GM10266 (cell line): ENCODE measurements around the gene BCR.

Source experiments
- DNase-seq: peaks from one replicate; pipeline ENCODE4 v3.0.0; 2012; ENCODE audit errors: extremely low spot score
- TF ChIP-seq, protein P1 (sequence below): IDR thresholded peaks from 2 replicates; pipeline ENCODE4 v1.5.1; 2012; ENCODE audit warnings: mild to moderate bottlenecking, low read depth; ENCODE audit not compliant: control insufficient read depth, insufficient read depth; ENCODE audit errors: missing control alignments

BCR gene

DNA sequence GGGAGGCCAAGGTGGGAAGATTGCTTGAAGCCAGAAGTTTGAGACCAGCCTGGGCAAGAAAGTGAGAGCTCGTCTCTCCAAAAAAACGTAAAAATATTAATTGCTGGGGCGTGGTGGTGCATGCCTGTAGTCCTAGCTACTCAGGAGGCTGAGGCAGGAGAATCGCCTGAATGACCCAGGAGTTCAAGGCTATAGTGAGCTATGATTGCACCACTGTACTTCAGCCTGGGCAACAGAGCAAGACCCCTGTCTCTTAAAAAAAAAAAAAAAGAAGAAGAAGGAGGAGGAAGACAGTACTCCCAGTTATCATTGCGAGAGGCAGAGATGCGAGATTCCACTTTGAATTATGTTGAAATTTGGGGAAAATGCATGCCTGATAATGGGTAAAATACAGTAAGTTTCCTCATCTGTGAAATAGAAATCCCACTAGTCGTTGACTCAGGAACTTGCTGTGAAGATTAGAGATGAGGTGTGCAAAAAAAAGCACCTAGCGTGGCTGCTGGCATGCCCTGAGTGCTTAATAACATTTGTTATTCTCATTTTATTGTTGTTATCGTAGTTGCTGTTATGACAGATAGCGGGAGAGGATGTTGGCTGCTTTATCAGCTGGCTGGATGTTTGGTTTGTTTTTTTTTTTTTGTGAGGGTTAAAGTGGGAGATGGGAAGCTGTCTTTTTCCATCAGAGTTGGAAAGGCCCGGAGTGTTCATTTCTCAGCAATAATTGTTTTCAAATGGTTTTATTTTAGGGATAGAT is 33.4 kb downstream of the BCR start:
- no peak for DNase-seq
- TF ChIP-seq, protein P1, sequence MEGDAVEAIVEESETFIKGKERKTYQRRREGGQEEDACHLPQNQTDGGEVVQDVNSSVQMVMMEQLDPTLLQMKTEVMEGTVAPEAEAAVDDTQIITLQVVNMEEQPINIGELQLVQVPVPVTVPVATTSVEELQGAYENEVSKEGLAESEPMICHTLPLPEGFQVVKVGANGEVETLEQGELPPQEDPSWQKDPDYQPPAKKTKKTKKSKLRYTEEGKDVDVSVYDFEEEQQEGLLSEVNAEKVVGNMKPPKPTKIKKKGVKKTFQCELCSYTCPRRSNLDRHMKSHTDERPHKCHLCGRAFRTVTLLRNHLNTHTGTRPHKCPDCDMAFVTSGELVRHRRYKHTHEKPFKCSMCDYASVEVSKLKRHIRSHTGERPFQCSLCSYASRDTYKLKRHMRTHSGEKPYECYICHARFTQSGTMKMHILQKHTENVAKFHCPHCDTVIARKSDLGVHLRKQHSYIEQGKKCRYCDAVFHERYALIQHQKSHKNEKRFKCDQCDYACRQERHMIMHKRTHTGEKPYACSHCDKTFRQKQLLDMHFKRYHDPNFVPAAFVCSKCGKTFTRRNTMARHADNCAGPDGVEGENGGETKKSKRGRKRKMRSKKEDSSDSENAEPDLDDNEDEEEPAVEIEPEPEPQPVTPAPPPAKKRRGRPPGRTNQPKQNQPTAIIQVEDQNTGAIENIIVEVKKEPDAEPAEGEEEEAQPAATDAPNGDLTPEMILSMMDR, result no peak

DNA sequence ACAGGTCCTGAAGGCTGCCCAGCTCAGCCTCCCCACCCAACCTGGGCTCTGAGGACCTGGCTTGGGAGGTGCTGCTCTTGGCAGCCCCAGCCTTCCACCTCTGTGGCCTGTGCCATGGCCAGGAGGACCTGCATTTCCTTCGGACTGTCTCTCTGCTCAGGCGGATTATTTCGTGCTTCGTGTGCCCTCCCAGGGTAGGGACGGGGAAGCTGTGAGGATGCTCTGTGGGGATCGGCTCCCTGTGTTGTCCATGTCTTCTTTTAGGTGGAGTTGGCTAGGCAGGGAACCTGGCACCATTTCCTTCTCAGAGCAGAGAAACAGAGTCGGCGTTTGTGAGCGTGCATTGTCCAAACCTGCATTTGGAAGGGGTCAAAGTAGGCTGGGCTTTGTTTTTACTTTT is 34.1 kb downstream of the BCR start:
- DNase-seq, result no peak
- TF ChIP-seq, protein P1, result no peak

GRCh38 chr22:23215294-23216241 is 35.3 kb downstream of the BCR start:
- TF ChIP-seq, protein P1, result no peak
- DNase-seq, result no peak

GRCh38 chr22:23216461-23217170 is 36.3 kb downstream of the BCR start:
- no peak for DNase-seq
- TF ChIP-seq, protein P1, result no peak

DNA sequence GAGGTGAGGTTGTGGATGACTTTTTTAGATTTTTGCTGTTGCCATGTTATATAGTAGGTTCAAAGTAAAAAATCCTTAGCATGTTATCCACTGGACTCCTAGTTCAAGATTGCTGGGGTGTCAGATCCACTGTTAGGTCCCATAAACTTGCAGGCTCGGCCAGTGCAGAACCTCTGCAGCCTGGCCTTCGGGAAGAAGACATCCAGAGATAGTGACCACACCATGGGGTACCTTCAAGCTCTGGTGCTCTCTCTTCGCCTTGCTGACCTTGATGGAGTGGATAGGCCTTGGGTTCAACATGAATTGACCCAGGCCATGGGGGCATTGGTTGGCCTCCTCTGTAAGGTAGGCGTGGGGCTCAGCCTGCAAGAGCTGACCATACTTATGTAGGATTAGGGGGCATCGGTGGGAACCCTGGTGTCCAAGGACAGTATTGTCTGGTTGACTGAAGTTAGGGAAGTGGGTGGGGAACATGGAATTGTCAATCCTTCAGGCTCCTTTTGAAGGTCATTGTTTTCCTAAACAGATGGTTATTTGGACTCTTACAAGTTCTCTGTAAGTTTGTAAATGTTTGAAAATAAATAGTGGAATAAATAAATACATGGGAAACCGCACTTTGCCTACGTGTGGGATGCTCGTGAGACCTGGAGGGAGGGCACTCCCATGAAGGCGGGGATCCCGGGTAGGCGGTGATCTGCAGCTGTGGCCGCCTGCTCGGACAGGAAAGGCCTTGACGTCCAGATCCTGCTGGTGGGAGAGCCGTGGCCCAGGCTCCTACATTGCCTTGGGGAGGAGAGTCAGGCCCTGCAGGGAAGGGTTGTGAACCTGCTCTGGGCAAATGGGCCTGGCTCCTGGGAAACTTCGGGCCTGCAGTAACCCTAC is 37.1 kb downstream of the BCR start:
- DNase-seq, result no peak
- TF ChIP-seq, protein P1, result no peak

GRCh38 chr22:23218053-23218866 is 38.0 kb downstream of the BCR start:
- TF ChIP-seq, protein P1, result no peak
- no peak for DNase-seq
